HUES48 (cell line): ENCODE results near the gene CRACR2B.

ENCODE experiments used
- H3K27ac ChIP-seq: one replicate; pipeline ENCODE4 v1.7.0; 2013; ENCODE audit warnings: low read depth, low read length, inconsistent platforms
- H3K27me3 ChIP-seq: 2 replicates; pipeline ENCODE4 v1.6.1; 2013; ENCODE audit warnings: mild to moderate bottlenecking, low read length; ENCODE audit not compliant: control insufficient read depth, insufficient read depth
- H3K36me3 ChIP-seq: 2 replicates; pipeline ENCODE4 v1.6.1; 2013; ENCODE audit warnings: low read length; ENCODE audit not compliant: control insufficient read depth, insufficient read depth
- H3K4me1 ChIP-seq: 2 replicates; pipeline ENCODE4 v1.6.1; 2013; ENCODE audit warnings: mild to moderate bottlenecking, low read length; ENCODE audit not compliant: control insufficient read depth, insufficient read depth
- H3K4me3 ChIP-seq: 2 replicates; pipeline ENCODE4 v1.5.1; 2013; ENCODE audit warnings: mild to moderate bottlenecking, low read depth, low read length
- H3K9ac ChIP-seq: 2 replicates; pipeline ENCODE4 v1.6.1; 2013; ENCODE audit warnings: mild to moderate bottlenecking, low read depth, low read length, moderate library complexity
- H3K9me3 ChIP-seq: 2 replicates; pipeline ENCODE4 v1.6.1; 2013; ENCODE audit warnings: low read length; ENCODE audit not compliant: control insufficient read depth, insufficient read depth

CRACR2B gene

GRCh38 chr11:830295-831117 is 2.8 kb downstream of the CRACR2B start:
- Histone ChIP-seq H3K27ac (no peak overlapping the region), H3K27me3 (peaks cover 53% of the 10 kb centered on the region), H3K9me3 (no peaks in the 10 kb centered on the region), H3K4me3 (peak overlapping the region; percentile 68), H3K9ac (no peak overlapping the region), H3K36me3 (0 out of 2 replicates have a peak, but pooled peaks cover under 1% of the 10 kb centered on the region), H3K4me1 (peaks cover 51% of the 10 kb centered on the region)

GRCh38 chr11:831118-831864 is 3.6 kb downstream of the CRACR2B start:
- peaks cover 49% of the 10 kb centered on the region for H3K27me3 ChIP-seq
- H3K9ac ChIP-seq: no peak overlapping the region
- peak overlapping the region; percentile 68; the same call in 1 of the 2 replicates for H3K4me3 ChIP-seq
- H3K9me3 ChIP-seq: no peaks in the 10 kb centered on the region
- peaks cover 51% of the 10 kb centered on the region for H3K4me1 ChIP-seq
- peaks cover 1% of the 10 kb centered on the region; the same call in 1 of the 2 replicates for H3K36me3 ChIP-seq
- no peak overlapping the region for H3K27ac ChIP-seq

- Histone ChIP-seq H3K9ac (no peak overlapping the region), H3K27me3 (peaks cover 49% of the 10 kb centered on the region), H3K4me1 (peaks cover 51% of the 10 kb centered on the region), H3K9me3 (no peaks in the 10 kb centered on the region), H3K27ac (no peak overlapping the region), H3K36me3 (peaks cover 9% of the 10 kb centered on the region), H3K4me3 (peak overlapping the region; percentile 65)
Measured at GRCh38 chr11:831961-832528, 4.3 kb downstream of the CRACR2B start.

- Histone ChIP-seq H3K27me3 (peaks cover 46% of the 10 kb centered on the region), H3K9ac (peak within 1 kb of the TSS; percentile 58), H3K36me3 (peaks cover 14% of the 10 kb centered on the region), H3K27ac (no peak within 1 kb of the TSS), H3K9me3 (no peaks in the 10 kb centered on the region), H3K4me1 (peaks cover 48% of the 10 kb centered on the region), H3K4me3 (peak within 1 kb of the TSS; percentile 74)
Measured at GRCh38 chr11:832529-833113, 4.9 kb downstream of the CRACR2B start, which contains the start of gene CD151. Gene CD151 (plus strand): TSS chr11:832952. CDS start chr11:836070, 3,118 bp downstream.

- peaks cover 43% of the 10 kb centered on the region for H3K4me1 ChIP-seq
- H3K27ac ChIP-seq: no peak overlapping the region
- peaks cover 19% of the 10 kb centered on the region for H3K36me3 ChIP-seq
- peak overlapping the region; percentile 74 for H3K4me3 ChIP-seq
- no peaks in the 10 kb centered on the region for H3K9me3 ChIP-seq
- peak overlapping the region; percentile 58 for H3K9ac ChIP-seq
- peaks cover 40% of the 10 kb centered on the region for H3K27me3 ChIP-seq
Measured at GRCh38 chr11:833114-833791, 5.5 kb downstream of the CRACR2B start.

GRCh38 chr11:833849-834311 is 6.2 kb downstream of the CRACR2B start:
- Histone ChIP-seq H3K9me3 (no peaks in the 10 kb centered on the region), H3K36me3 (peaks cover 25% of the 10 kb centered on the region), H3K4me3 (peak overlapping the region; percentile 74), H3K27ac (no peak overlapping the region), H3K4me1 (peaks cover 36% of the 10 kb centered on the region), H3K27me3 (peaks cover 34% of the 10 kb centered on the region), H3K9ac (no peak overlapping the region)

GRCh38 chr11:834371-835316 is 6.9 kb downstream of the CRACR2B start:
- no peaks in the 10 kb centered on the region for H3K9me3 ChIP-seq
- H3K4me3 ChIP-seq: no peak overlapping the region; the same call in 1 of the 2 replicates
- H3K27me3 ChIP-seq: peaks cover 26% of the 10 kb centered on the region
- no peak overlapping the region for H3K9ac ChIP-seq
- no peak overlapping the region for H3K27ac ChIP-seq
- peaks cover 29% of the 10 kb centered on the region for H3K4me1 ChIP-seq
- peaks cover 32% of the 10 kb centered on the region for H3K36me3 ChIP-seq

- Histone ChIP-seq H3K4me1 (peaks cover 21% of the 10 kb centered on the region), H3K27ac (no peak overlapping the region), H3K36me3 (peaks cover 47% of the 10 kb centered on the region), H3K9ac (no peak overlapping the region), H3K4me3 (no peak overlapping the region), H3K9me3 (no peaks in the 10 kb centered on the region), H3K27me3 (peaks cover 12% of the 10 kb centered on the region)
Measured at GRCh38 chr11:836274-836673, 8.6 kb downstream of the CRACR2B start.

GRCh38 chr11:836700-837099 is 9.0 kb downstream of the CRACR2B start:
- Histone ChIP-seq H3K27me3 (peaks cover 8% of the 10 kb centered on the region), H3K4me1 (peaks cover 19% of the 10 kb centered on the region), H3K27ac (no peak overlapping the region), H3K9ac (no peak overlapping the region), H3K36me3 (peaks cover 47% of the 10 kb centered on the region), H3K9me3 (no peaks in the 10 kb centered on the region), H3K4me3 (no peak overlapping the region)
